22Rv1 (cell line): ENCODE data around the gene KANSL1.

Experiments
- H3K27ac ChIP-seq: fragments of 450-650 bp; 2 replicates; pipeline ENCODE4 v1.5.1; 2017
- CTCF ChIP-seq: fragments of 450-650 bp; IDR thresholded peaks from 2 replicates; pipeline ENCODE4 v1.5.1; 2017; ENCODE audit warnings: mild to moderate bottlenecking
- ZFX ChIP-seq: fragments of 450-650 bp; IDR thresholded peaks from 2 replicates; pipeline ENCODE4 v1.6.1; 2017; ENCODE audit warnings: antibody characterized with exemption, borderline replicate concordance

Gene KANSL1

DNA sequence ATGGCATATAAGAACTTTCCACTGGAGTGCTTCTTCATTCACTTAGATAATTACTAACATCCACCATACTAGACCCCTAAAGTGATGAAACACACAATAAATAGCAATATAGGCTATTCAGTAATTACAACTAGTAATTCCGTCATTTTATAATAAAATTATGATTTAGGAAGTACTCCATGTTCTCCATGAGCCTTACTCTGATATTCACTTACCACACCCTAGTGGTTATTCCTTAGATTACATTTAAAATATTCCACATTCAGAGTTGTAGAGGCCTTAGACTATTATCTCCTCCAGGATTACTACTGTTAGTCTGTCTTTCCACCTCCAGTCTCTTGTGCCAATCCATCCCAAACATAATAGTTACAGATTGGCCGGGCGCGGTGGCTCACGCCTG, 131.8 kb downstream of the KANSL1 start:
- TF ChIP-seq ZFX (no peak), CTCF (peak; percentile 42)
- H3K27ac ChIP-seq, result no peak overlapping the region

DNA sequence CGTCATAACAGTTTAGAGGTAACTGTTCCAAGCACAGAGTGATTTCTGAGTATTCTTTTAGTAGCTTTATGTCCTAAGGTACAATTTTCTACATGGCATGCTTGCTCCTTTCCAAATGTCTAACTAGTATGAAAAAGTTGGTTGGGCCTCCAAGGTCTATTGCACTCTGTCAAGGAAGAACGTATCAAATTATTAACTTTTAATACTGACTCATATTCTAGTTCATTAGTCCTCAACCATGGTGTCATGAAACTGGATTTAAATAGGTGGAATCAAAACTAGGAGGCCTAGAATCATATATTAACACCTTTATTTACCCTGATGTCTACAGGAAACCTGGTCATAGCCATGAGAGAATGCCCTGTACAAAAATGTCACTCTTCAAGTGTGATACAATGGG, 132.8 kb downstream of the KANSL1 start:
- TF ChIP-seq ZFX, result no peak
- no peak for TF ChIP-seq CTCF
- H3K27ac ChIP-seq, result no peak overlapping the region

DNA sequence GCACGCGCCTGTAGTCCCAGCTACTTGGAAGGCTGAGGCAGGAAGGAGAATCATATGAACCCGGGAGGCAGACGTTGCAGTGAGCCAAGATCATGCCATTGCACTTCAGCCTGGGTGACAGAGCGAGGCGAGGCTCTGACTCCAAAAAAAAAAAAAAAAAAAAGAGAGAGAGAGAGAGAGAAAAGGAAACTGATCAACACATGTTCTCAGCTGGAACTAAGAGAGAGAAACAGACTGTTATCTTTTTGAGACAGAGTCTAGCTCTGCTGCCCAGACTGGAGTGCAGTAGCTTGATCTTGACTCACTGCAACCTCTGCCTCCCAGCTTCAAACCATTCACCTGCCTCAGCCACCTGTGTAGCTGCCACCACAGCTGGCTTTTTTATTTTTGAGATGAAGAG, 133.7 kb downstream of the KANSL1 start:
- no peak for TF ChIP-seq ZFX
- no peak for TF ChIP-seq CTCF
- no peak overlapping the region for H3K27ac ChIP-seq

DNA sequence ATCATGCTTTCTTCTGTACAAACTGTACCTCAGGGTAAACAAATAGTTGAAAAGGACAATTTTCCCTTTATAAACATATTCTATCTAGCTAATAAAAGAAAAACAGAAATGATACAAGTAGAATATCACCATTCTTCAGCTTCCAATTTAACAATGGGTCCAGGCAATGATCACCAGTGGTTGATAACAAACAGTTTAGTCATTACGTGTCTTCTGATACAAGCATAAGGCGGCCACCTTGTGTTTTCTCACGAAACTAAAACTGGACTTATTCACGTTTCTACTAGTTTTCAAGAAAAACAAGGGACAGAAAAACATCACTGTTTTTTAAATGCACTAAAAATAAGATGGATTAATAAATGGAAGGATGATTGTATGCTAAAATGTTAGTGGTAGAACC, 135.9 kb downstream of the KANSL1 start:
- TF ChIP-seq ZFX (no peak), CTCF (no peak)
- peak overlapping the region; percentile 6; the same call in 1 of the 2 replicates for H3K27ac ChIP-seq

DNA sequence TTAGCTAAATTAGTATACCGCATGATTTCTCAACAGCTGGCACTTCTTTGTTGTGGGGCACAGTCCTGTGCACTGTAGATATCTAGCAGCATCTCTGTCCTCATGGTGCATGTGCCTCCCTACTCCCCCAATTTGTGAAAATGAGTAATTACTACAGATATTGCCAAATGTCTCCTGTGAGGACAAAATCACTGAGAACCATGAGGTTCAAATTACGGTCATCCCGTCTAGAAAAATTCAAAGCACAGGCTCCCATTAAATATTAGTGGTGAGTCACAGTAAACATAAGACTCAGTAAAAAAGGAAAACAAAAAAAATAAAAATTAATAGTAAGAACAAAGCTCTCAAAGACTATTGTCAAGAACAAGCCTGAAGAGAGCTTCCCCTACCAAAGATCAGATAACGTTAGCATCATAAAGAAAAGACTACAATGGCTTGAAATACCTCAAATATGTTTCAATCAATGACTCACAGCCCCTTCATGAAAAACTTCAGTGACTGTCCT, 136.4 kb downstream of the KANSL1 start:
- no peak overlapping the region for H3K27ac ChIP-seq
- TF ChIP-seq CTCF, result no peak
- TF ChIP-seq ZFX, result no peak

GRCh38 chr17:46053911-46054534, 139.2 kb downstream of the KANSL1 start:
- no peak for TF ChIP-seq CTCF
- no peak for TF ChIP-seq ZFX
- no peak overlapping the region for H3K27ac ChIP-seq

- no peak overlapping the region for H3K27ac ChIP-seq
- TF ChIP-seq ZFX (no peak), CTCF (no peak)
Observed at GRCh38 chr17:46049656-46050055, 143.6 kb downstream of the KANSL1 start.
